ENCODE data around the gene NEIL3.
A peak's percentile ranks its signal among the peaks of the same experiment; 100 is the strongest.

NEIL3 gene

DNA sequence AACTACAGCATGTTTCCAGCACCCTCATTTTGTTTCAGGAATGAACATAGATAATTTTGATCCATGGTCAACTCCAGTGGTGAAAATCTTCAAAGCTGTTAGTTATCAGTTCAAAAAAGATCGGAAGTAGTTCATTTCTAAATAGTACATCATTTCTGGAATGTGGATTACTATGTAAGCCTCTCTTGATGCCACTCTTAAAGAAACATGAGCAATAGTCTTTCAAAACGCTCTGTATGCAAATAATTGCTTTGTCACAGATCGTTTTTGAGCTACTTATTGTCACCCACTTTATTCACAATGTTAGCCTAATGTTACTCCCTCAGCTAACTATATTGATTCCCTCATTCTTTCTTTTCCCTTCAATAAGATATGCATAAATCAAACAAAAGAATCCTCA, 65.7 kb downstream of the NEIL3 start:
- Mint-ChIP-seq H3K9me3 (no peaks in the 10 kb centered on the region), H3K4me1 (peaks cover 12% of the 10 kb centered on the region), H3K4me3 (no peak overlapping the region), H3K27ac (no peak overlapping the region), H3K27me3 (ENCODE audit: low read depth, poor library complexity) (no peaks in the 10 kb centered on the region), H3K36me3 (ENCODE audit: low read depth) (peaks cover 1% of the 10 kb centered on the region)
- DNase-seq = no peak
- TF ChIP-seq CTCF (IDR thresholded peaks at IDR 0.05) = no peak

GRCh38 chr4:177376024-177376423, 66.3 kb downstream of the NEIL3 start:
- Mint-ChIP-seq H3K9me3 (no peaks in the 10 kb centered on the region), H3K36me3 (ENCODE audit: low read depth) (no peaks in the 10 kb centered on the region), H3K4me1 (peaks cover 12% of the 10 kb centered on the region), H3K27ac (no peak overlapping the region), H3K27me3 (ENCODE audit: low read depth, poor library complexity) (no peaks in the 10 kb centered on the region), H3K4me3 (no peak overlapping the region)
- no peak for TF ChIP-seq CTCF (IDR thresholded peaks at IDR 0.05)
- no peak for DNase-seq

- Mint-ChIP-seq H3K9me3 (no peaks in the 10 kb centered on the region), H3K27ac (no peak overlapping the region), H3K36me3 (ENCODE audit: low read depth) (no peaks in the 10 kb centered on the region), H3K4me1 (no peaks in the 10 kb centered on the region), H3K4me3 (no peak overlapping the region), H3K27me3 (ENCODE audit: low read depth, poor library complexity) (peaks cover 3% of the 10 kb centered on the region)
- no peak for TF ChIP-seq CTCF (IDR thresholded peaks at IDR 0.05)
- no peak for DNase-seq
Observed at GRCh38 chr4:177380730-177381287, 71.1 kb downstream of the NEIL3 start.

DNA sequence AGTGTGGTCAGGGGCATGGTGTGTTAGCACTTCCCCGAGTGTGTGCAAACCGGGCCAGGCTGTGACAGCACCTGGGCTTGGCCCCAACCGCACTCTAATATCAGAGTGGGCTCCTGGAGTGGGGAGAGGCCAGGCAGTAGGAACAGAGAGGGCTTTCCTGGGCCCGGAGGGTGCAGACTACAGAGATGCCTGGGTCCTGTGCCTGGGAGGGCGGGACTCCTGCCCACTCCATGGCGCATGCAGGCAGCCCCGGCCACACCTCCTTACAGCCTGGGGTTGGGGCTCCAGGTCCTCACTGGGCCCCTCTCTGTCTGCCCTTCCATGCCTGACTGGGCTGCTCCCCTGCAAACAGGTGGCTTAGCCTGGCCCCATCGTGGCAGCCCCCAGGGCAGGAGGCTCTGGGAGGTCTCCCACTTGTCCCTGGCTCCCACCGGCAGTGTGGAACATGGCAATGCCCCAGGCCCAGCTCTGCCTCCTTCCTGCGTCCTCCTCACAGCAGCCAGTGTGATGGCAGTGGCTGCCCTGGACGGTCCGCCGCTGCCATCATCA, 72.2 kb downstream of the NEIL3 start:
- H3K27me3 Mint-ChIP-seq (ENCODE audit: low read depth, poor library complexity) = peaks cover 3% of the 10 kb centered on the region
- no peaks in the 10 kb centered on the region for H3K36me3 Mint-ChIP-seq (ENCODE audit: low read depth)
- no peaks in the 10 kb centered on the region for H3K9me3 Mint-ChIP-seq
- no peak overlapping the region for H3K27ac Mint-ChIP-seq
- no peak for DNase-seq
- H3K4me3 Mint-ChIP-seq = no peak overlapping the region
- TF ChIP-seq CTCF (IDR thresholded peaks at IDR 0.05) = no peak
- no peaks in the 10 kb centered on the region for H3K4me1 Mint-ChIP-seq

DNA sequence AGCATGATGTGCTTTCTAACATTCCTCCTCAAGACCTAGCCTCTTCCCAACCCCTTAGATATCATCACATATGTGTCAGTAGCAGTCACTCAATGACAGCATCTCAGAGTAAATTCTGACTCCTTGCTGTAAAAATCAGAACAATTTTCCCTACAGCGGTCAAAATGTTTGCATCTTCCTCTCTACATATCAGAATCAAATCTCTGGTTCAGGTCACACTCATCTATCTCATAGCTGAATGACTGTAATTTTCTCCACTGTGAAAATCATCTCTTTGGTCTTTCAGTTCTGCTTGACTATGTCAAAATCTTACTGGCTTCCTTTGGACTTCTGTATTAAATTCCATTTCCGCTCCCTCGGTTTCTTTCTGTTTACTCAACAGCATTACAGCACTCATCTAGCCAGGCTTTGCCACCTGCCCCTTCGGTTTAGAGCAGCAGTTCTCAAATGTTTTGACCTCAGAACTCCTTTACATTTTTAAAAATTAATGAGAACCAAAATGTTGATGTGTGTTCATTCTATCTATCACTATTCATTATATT, 75.3 kb downstream of the NEIL3 start:
- Mint-ChIP-seq H3K36me3 (ENCODE audit: low read depth) (no peaks in the 10 kb centered on the region), H3K27ac (peak overlapping the region; percentile 23), H3K4me3 (no peak overlapping the region), H3K4me1 (no peaks in the 10 kb centered on the region), H3K27me3 (ENCODE audit: low read depth, poor library complexity) (peaks cover 3% of the 10 kb centered on the region), H3K9me3 (no peaks in the 10 kb centered on the region)
- TF ChIP-seq CTCF (IDR thresholded peaks at IDR 0.05) = no peak
- DNase-seq = no peak
